Measurements from ENCODE around the gene HDAC1. TPM values are rescaled to one million over a fixed set of nuclear protein-coding genes. Genes with fewer than 3 reads are reported as not detected.
A peak's percentile ranks its signal among the peaks of the same experiment; 100 is the strongest.
"Not testable (repeated sequence)": the region's sequence is repeated elsewhere in the genome, so short reads cannot be mapped to it uniquely, and the experiment has no call there.

Gene HDAC1
- total RNA-seq, 2 donors from 2014 or later: 34.8 to 34.9 TPM

GRCh38 chr1:32272557-32273390 is 19.1 kb upstream of the HDAC1 start:
- intact Hi-C loops (cut with DNase I): no loop called here
- ATAC-seq (no peak), DNase-seq (no peak)

- intact Hi-C loops (cut with DNase I): no loop called here
- peak; percentile 29 to 65 for ATAC-seq
- DNase-seq: no peak
These were observed 18.3 kb upstream of the HDAC1 start for GRCh38 chr1:32273391-32274208.

GRCh38 chr1:32274646-32275340 is 17.1 kb upstream of the HDAC1 start:
- no peak for ATAC-seq
- intact Hi-C loops (cut with DNase I): no loop called here
- no peak for DNase-seq

DNA sequence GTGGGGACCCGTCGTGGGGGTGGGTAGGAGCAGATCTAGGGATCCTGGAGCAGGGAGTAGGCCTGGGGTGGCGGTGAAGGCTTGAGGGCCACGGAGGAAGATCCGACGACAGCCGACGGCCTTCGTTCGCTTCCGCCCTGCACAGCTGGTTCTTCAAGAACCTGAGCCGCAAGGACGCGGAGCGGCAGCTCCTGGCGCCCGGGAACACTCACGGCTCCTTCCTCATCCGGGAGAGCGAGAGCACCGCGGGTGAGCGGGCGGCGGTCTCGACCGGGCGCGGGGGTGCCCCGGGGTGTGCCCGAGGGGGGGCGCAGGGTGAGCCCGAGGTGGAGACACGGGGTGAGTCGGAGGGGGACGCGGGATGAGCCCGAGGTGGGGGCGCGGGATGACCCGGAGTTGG is 16.5 kb upstream of the HDAC1 start:
- peak in 1 of 2 donors; percentile 22 for ATAC-seq

DNA sequence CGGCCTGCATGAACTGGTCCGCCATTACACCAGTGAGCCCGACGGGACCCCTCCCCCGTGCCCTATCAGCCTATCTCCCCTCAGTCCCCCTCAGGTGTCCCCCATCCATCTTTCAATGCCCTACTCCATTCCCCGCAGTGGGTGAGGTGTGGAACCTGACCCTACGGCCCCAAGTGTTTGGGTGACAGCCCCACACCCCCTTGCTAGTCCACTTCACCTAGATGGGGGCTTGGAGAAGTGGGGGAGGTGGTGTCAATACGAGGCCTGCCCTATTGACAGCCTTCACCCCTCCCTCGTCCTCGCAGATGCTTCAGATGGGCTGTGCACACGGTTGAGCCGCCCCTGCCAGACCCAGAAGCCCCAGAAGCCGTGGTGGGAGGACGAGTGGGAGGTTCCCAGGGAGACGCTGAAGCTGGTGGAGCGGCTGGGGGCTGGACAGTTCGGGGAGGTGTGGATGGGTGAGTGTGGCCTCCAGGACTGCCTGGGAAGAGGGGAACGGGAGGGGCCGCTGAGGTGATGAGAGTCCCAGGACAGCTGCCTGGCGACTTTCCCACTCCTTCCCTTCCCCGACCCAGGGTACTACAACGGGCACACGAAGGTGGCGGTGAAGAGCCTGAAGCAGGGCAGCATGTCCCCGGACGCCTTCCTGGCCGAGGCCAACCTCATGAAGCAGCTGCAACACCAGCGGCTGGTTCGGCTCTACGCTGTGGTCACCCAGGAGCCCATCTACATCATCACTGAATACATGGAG is 15.7 kb upstream of the HDAC1 start:
- no peak for DNase-seq
- intact Hi-C loops (cut with DNase I): no loop called here
- no peak for ATAC-seq

More for the DNA sequence above, 16.5 kb upstream of the HDAC1 start:
- DNase-seq: no peak
- intact Hi-C loops (cut with DNase I): no loop called here

GRCh38 chr1:32284777-32285176 is 7.1 kb upstream of the HDAC1 start:
- ATAC-seq; intact Hi-C loops (cut with DNase I); DNase-seq: not testable (repeated sequence)

GRCh38 chr1:32285658-32286057 is 6.2 kb upstream of the HDAC1 start:
- ATAC-seq: no peak
- intact Hi-C loops (cut with DNase I): no loop called here
- no peak for DNase-seq

- DNase-seq (no peak), ATAC-seq (no peak)
- intact Hi-C loops (cut with DNase I): no loop called here
These were observed 5.1 kb upstream of the HDAC1 start for GRCh38 chr1:32286763-32287162.

DNA sequence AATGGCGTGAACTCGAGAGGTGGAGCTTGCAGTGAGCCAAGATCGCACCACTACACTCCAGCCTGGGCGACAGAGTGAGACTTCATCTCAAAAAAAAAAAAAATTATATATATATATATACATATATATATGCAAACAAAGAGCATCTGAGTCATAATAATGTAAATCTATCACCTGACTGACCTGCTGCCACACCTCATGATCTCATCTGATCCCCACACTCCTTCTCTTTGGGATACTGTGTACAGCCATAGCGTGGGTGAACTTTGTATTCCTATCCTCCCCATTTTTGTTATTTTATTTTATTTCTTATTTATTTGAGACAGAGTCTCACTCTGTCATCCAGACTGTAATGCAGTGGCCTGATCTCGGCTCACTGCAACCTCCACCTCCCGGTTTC is 2.6 kb upstream of the HDAC1 start:
- intact Hi-C loops (cut with DNase I): no loop called here

DNA sequence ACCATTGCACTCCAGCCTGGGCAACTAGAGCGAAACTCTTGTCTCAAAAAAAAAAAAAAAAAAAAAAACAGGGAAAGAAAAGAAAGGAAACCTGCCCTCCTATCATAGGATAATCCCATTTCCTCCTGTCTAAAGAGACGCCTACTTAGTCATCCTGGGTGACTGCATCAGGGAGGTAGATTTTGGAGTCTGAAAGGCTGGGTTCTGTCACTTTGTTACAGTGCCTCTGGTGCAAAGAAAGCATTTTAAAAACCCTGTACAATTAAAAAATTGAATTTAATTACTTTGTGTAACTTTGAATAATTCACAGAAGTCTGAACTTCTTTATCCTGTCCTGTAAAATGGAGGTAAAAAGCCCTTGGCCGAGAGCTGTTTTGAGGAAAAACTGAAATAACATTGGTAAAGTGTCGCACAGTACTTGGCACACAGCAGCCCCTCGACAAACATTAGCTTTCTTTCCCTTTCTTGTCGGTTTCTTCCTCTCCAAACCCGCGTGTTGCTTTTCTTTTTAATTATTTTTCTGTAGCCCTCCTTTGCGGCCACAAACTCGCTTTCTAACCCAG is 657 bp upstream of the HDAC1 start:
- intact Hi-C loops (cut with DNase I): loop anchor here in 1 of 2 donors (10.0 kb wide), 1 partner anchor 46 kb away; the partner anchor contains the start of gene FAM167B
- DNase-seq: no peak
- ATAC-seq: peak in 1 of 2 donors; percentile 8

More for the DNA sequence above, 2.6 kb upstream of the HDAC1 start:
- no peak for ATAC-seq
- DNase-seq: no peak

- ATAC-seq, DNase-seq: not testable (repeated sequence)
- intact Hi-C loops (cut with DNase I): loop anchor here in 1 of 2 donors (10.0 kb wide), 1 partner anchor 53 kb away; the partner anchor contains the start of gene FAM167B
These were observed 6.3 kb downstream of the HDAC1 start for GRCh38 chr1:32298211-32298610.

DNA sequence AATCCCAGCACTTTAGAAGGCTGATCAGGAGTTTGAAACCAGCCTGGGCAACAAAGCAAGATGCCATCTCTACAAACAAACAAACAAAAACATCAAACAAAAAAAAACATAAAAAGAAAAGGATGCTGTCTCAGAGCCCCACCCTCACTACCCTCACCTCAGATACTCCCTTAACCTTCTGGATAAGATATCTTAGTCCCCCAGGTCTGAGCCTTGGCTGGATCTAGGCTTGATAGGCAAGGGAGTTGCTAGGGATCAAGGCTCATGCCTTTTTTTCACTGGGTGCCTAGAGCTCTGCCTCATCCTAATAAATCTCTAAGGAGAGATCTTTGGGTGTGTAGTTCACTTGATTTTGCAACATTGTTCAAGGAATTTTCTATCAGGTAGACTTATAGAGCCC is 7.4 kb downstream of the HDAC1 start:
- ATAC-seq: no peak
- DNase-seq: no peak
- intact Hi-C loops (cut with DNase I): loop anchor here in 1 of 2 donors (10.0 kb wide), 1 partner anchor 55 kb away; the partner anchor contains the start of gene FAM167B

DNA sequence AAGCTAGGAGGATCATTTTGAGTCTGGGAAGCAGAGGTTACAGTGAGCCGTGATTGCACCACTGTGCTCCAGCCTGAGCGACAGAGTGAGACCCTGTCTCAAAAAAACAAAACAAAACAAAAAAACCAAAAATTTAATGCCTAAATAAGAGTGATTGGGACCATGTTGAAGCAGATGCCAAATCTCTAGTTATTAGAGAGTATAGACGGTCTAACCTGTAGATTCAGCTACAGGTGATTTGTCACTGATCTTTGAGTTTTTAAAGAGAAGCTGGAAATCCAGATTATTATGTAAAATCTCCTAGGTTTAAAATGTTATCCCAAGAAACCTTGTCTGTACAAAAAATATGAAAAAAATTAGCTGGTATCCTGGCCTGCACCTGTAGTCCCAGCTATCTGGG is 11.5 kb downstream of the HDAC1 start:
- DNase-seq: no peak
- intact Hi-C loops (cut with DNase I): no loop called here
- no peak for ATAC-seq

DNA sequence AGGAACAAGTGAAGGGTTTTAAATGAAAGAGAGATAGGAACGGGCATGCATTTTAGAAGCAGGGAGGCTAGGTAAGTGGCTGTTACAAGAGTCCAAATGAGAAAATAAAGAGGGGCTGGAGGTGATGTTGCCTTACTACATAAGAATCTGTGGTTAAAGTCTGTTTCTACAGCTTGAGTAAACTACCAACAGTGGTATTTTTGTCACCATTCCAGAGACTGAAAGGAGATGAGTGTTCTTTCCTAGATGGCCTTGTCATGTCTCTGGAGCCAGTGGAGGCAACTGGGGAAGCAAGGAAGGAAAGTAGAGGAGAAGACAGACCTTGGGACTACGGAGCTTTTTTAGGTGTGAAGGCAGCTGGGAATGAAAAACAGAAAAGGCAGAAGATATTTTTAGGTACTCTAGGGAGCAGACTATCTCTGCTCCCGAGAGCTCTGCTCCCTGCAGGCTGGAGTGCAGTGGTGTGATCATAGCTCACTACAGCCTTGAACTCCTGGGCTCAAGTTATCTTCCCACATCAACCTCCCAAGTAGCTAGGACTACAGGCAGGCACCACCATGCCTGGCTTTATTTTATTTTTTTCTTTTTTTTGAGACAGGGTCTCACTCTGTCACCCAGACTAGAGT is 12.2 kb downstream of the HDAC1 start:
- ATAC-seq (no peak), DNase-seq (no peak)

GRCh38 chr1:32305310-32305709 is 13.4 kb downstream of the HDAC1 start:
- no peak for ATAC-seq
- DNase-seq: no peak
- intact Hi-C loops (cut with DNase I): no loop called here

More for the DNA sequence above, 12.2 kb downstream of the HDAC1 start:
- intact Hi-C loops (cut with DNase I): no loop called here

DNA sequence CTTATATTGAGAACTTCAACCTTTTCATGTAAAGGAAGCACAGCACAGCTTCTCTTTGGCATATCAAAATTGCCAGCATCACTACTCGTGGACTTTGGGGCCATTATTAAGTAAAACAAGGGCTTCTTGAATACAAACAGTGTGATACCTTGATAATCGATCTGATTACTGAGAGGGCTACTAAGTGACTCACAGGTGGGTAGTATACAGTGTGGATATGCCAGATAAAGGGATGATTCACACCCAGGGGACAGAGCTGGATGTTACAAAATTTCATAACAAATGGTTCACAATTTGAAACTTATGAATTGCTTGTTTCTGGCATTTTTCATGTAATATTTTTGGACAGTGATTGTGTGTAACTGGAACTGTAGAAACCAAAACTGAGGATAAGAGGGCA is 15.4 kb downstream of the HDAC1 start:
- ATAC-seq (no peak), DNase-seq (no peak)
- intact Hi-C loops (cut with DNase I): no loop called here

GRCh38 chr1:32309960-32310359 is 18.1 kb downstream of the HDAC1 start:
- intact Hi-C loops (cut with DNase I): no loop called here
- ATAC-seq: no peak
- no peak for DNase-seq
